Smooth muscle cell (in vitro differentiated cells): ENCODE measurements around the gene MARS1. TPM values are rescaled to one million over a fixed set of nuclear protein-coding genes. Genes with fewer than 3 reads are reported as not detected.

Experiments used
- DNase-seq: peaks from one replicate; lab custom pipeline; 2025; ENCODE audit not compliant: unreplicated experiment; lab: John Stamatoyannopoulos, UW
- H2AFZ ChIP-seq: fragments of 200-600 bp; sonication (generic); 2 replicates; pipeline ENCODE4 v1.6.0; 2016; ENCODE audit warnings: antibody characterized with exemption, low read depth, mild to moderate bottlenecking
- H3F3A ChIP-seq: fragments of 200-600 bp; sonication (generic); 2 replicates; pipeline ENCODE4 v1.6.0; 2017; ENCODE audit warnings: antibody characterized with exemption, low read depth
- H3K27ac ChIP-seq: fragments of 200-600 bp; sonication (generic); 2 replicates; pipeline ENCODE4 v1.5.1; 2016; ENCODE audit warnings: low read depth, mild to moderate bottlenecking
- H3K27me3 ChIP-seq: fragments of 200-600 bp; sonication (generic); 2 replicates; pipeline ENCODE4 v1.6.1; 2016; ENCODE audit warnings: low read depth, mild to moderate bottlenecking
- H3K36me3 ChIP-seq: fragments of 200-600 bp; sonication (generic); 2 replicates; pipeline ENCODE4 v1.5.1; 2016; ENCODE audit warnings: low read depth
- H3K4me1 ChIP-seq: fragments of 200-600 bp; sonication (generic); 2 replicates; pipeline ENCODE4 v1.5.1; 2016; ENCODE audit warnings: low read depth
- H3K4me2 ChIP-seq: fragments of 200-600 bp; sonication (generic); 2 replicates; pipeline ENCODE4 v1.6.0; 2016; ENCODE audit warnings: mild to moderate bottlenecking
- H3K4me3 ChIP-seq: fragments of 200-600 bp; sonication (generic); 2 replicates; pipeline ENCODE4 v1.5.1; 2016; ENCODE audit warnings: mild to moderate bottlenecking
- H3K79me2 ChIP-seq: fragments of 200-600 bp; sonication (generic); 2 replicates; pipeline ENCODE4 v1.6.0; 2016; ENCODE audit warnings: low read depth, mild to moderate bottlenecking
- H3K9ac ChIP-seq: fragments of 200-600 bp; sonication (generic); 2 replicates; pipeline ENCODE4 v1.6.0; 2016; ENCODE audit warnings: low read depth
- H3K9me3 ChIP-seq: fragments of 200-600 bp; sonication (generic); replicated peaks from 2 replicates; pipeline ENCODE4 v1.5.1; 2016; ENCODE audit warnings: low read depth
- H4K20me1 ChIP-seq: fragments of 200-600 bp; sonication (generic); 2 replicates; pipeline ENCODE4 v1.6.0; 2016; ENCODE audit warnings: low read depth
- WGBS: methylation state at CpG from one replicate; pipeline ENCODE4 v1.1.7; 2016; ENCODE audit warnings: low lambda C conversion rate; 5-methylcytosine and 5-hydroxymethylcytosine counted together
- polyA plus RNA-seq: library from polyadenylated mRNA; unstranded; fragments of >200 nt; fragmentation: Nextera tagmentation; extraction: Ambion mirVana; gene quantifications from 2 replicates; pipeline ENCODE4 v1.2.1, GENCODE V29; 2016
- total RNA-seq: library from RNA; depleted of rRNA; stranded (reverse); fragments of >200 nt; gene quantifications from 2 replicates; pipeline ENCODE4 v1.2.3, GENCODE V29; 2014
- TF ChIP-seq, protein P1 (sequence below): fragments of 200-600 bp; sonication (generic); IDR thresholded peaks from 2 replicates; pipeline ENCODE4 v1.5.1; 2017; ENCODE audit warnings: borderline replicate concordance, mild to moderate bottlenecking, antibody characterized with exemption; ENCODE audit not compliant: insufficient read depth, poor library complexity, severe bottlenecking

Gene MARS1
- total and polyA plus RNA-seq, 2 experiments from 2014 or later = 186 to 192 TPM

DNA sequence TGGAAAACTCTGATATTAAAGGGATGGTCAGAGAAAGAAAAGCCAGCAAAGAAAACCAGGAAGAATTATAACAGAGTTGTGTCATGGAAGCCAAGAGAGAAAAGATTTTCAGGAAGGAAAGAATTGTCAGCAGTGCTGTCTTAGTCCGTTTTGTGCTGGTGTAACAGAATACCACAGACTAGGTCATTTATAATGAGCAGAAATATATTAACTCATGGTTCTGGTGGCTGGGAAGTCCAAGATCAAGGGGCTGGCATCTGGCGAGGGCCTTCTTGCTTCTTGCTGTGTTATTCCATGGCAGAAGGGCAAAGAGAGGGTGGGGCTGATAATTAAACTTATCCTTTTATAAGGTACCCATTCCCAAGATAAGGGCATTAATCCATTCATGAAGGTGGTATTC is 39.2 kb upstream of the MARS1 start:
- H3K79me2 ChIP-seq = no peaks in the 10 kb centered on the region

GRCh38 chr12:57449375-57449774 is 38.5 kb upstream of the MARS1 start:
- no peaks in the 10 kb centered on the region for H3K27me3 ChIP-seq
- no peaks in the 10 kb centered on the region for H3K9me3 ChIP-seq
- H3K9ac ChIP-seq = no peak overlapping the region
- no peaks in the 10 kb centered on the region for H4K20me1 ChIP-seq
- no peaks in the 10 kb centered on the region for H3F3A ChIP-seq
- no peaks in the 10 kb centered on the region for H3K79me2 ChIP-seq
- no peak for DNase-seq
- peaks cover under 1% of the 10 kb centered on the region for H3K4me1 ChIP-seq
- H3K36me3 ChIP-seq = no peaks in the 10 kb centered on the region
- 98% methylated on average over 7 of the region's 7 CpGs for WGBS
- H3K4me2 ChIP-seq = no peak overlapping the region
- H2AFZ ChIP-seq = no peak overlapping the region
- TF ChIP-seq, protein P1, sequence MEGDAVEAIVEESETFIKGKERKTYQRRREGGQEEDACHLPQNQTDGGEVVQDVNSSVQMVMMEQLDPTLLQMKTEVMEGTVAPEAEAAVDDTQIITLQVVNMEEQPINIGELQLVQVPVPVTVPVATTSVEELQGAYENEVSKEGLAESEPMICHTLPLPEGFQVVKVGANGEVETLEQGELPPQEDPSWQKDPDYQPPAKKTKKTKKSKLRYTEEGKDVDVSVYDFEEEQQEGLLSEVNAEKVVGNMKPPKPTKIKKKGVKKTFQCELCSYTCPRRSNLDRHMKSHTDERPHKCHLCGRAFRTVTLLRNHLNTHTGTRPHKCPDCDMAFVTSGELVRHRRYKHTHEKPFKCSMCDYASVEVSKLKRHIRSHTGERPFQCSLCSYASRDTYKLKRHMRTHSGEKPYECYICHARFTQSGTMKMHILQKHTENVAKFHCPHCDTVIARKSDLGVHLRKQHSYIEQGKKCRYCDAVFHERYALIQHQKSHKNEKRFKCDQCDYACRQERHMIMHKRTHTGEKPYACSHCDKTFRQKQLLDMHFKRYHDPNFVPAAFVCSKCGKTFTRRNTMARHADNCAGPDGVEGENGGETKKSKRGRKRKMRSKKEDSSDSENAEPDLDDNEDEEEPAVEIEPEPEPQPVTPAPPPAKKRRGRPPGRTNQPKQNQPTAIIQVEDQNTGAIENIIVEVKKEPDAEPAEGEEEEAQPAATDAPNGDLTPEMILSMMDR = no peak
- H3K4me3 ChIP-seq = no peak overlapping the region
- no peak overlapping the region for H3K27ac ChIP-seq

More for the DNA sequence above, 39.2 kb upstream of the MARS1 start:
- Histone ChIP-seq H3K4me3 (no peak overlapping the region), H4K20me1 (no peaks in the 10 kb centered on the region), H3K9me3 (no peaks in the 10 kb centered on the region), H3K4me1 (no peaks in the 10 kb centered on the region), H2AFZ (no peak overlapping the region), H3F3A (no peaks in the 10 kb centered on the region), H3K36me3 (no peaks in the 10 kb centered on the region), H3K9ac (no peak overlapping the region), H3K27me3 (no peaks in the 10 kb centered on the region), H3K27ac (no peak overlapping the region), H3K4me2 (no peak overlapping the region)
- 88% methylated on average over 2 of the region's 2 CpGs for WGBS
- TF ChIP-seq, protein P1 = no peak
- DNase-seq = no peak

- no peaks in the 10 kb centered on the region for H3F3A ChIP-seq
- 100% methylated on average over 3 of the region's 3 CpGs for WGBS
- DNase-seq = no peak
- no peaks in the 10 kb centered on the region for H3K27me3 ChIP-seq
- no peak overlapping the region for H3K4me2 ChIP-seq
- H2AFZ ChIP-seq = no peak overlapping the region
- peaks cover 5% of the 10 kb centered on the region for H3K4me1 ChIP-seq
- TF ChIP-seq, protein P1 = no peak
- H3K27ac ChIP-seq = no peak overlapping the region
- H3K36me3 ChIP-seq = no peaks in the 10 kb centered on the region
- H3K9me3 ChIP-seq = no peaks in the 10 kb centered on the region
- H3K9ac ChIP-seq = no peak overlapping the region
- no peaks in the 10 kb centered on the region for H4K20me1 ChIP-seq
- H3K4me3 ChIP-seq = no peak overlapping the region
- H3K79me2 ChIP-seq = no peaks in the 10 kb centered on the region
These were observed 37.8 kb upstream of the MARS1 start for GRCh38 chr12:57450057-57450456.

- DNase-seq = no peak
- H3K9ac ChIP-seq = no peak overlapping the region
- peak overlapping the region; percentile 80 for H3K27ac ChIP-seq
- H3K27me3 ChIP-seq = no peaks in the 10 kb centered on the region
- H4K20me1 ChIP-seq = no peaks in the 10 kb centered on the region
- H3K4me3 ChIP-seq = no peak overlapping the region
- H3K9me3 ChIP-seq = no peaks in the 10 kb centered on the region
- peaks cover 12% of the 10 kb centered on the region for H3K4me1 ChIP-seq
- peak overlapping the region; percentile 47 for H3K4me2 ChIP-seq
- TF ChIP-seq, protein P1 = no peak
- no peaks in the 10 kb centered on the region for H3K36me3 ChIP-seq
- H2AFZ ChIP-seq = no peak overlapping the region
- WGBS = 84% methylated on average over 6 of the region's 6 CpGs
- H3F3A ChIP-seq = no peaks in the 10 kb centered on the region
- H3K79me2 ChIP-seq = peaks cover 1% of the 10 kb centered on the region
These were observed 36.6 kb upstream of the MARS1 start for GRCh38 chr12:57451233-57451778.
